Measurements from ENCODE around the gene ARID1A. TPM values are rescaled to one million over a fixed set of nuclear protein-coding genes. Genes with fewer than 3 reads are reported as not detected.

ARID1A gene
- total and polyA plus RNA-seq, 2 of the 4 experiments (the other 2 are of a cell fraction), result 14.0 to 40.7 TPM

DNA sequence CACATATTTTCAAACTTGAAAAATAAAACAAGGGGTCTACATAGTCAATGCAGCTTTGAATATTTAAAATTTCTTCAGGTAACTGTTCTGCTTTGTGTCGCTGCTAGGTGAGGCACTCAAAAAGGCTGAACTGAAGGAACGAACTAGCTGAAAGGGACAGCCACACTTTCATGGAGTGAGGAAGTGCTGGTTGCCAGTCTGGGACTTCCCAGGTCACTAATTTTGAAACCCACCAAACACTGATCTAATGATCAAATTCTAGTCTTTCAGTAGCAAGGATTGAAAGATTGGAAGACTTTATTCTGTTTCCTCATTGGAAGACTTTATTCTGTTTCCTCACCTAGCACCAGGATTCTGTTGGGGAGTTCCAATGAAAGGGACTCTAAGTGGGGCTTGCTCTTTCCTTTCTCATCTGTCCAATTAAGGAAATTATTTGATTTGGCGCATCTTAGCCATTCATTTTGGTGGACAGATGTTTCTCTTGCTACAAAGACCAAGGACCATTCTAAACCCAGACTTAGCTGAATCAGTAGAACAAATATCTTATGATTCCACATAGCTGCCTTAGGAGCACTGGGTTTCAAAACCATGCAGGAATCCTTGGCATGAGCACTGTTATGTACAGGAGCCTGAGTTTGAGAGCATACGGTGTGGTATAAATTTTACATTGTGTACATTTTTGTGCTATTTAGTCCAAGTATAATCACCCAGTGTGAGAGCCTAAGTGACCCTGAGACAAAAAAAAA is 10.9 kb upstream of the ARID1A start (continued):
- TF ChIP-seq CHD1 (IDR thresholded peaks at IDR 0.05; ENCODE audit: low read depth, low read length), result no peak

DNA sequence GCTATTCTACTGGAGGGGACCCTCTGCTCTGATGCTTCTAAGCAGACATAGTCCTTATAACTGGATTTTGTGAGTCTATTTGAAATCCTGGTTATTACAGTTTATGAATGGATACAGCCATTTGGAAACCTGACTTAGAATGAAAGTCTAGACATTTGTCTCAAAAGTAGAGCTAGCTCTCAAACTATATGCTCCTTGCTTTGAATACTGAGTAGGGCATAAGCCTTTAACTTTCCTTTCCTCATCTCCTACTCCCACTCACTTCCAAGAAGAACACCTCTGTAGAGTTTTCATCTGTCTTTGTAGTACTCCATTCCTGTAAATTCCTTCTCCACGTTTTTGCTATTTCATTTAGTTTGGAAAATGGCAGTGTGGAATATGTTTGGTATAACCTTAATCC is 9.0 kb upstream of the ARID1A start:
- no peak overlapping the region for H3K14ac ChIP-seq (replicated peaks; ENCODE audit: low read depth, low read length)
- H4K91ac ChIP-seq (ENCODE audit: insufficient read depth, low read depth, low read length), result no peak overlapping the region
- H3K9me1 ChIP-seq (ENCODE audit: insufficient read depth, low read length), result no peaks in the 10 kb centered on the region
- no peak overlapping the region for H2BK15ac ChIP-seq (ENCODE audit: low read depth, low read length)
- peaks cover 7% of the 10 kb centered on the region for H3K4me1 ChIP-seq (ENCODE audit: control insufficient read depth, insufficient read depth, low read length)
- TF ChIP-seq NFE2L2 (IDR thresholded peaks at IDR 0.05; ENCODE audit: low read depth, low read length), result no peak
- TF ChIP-seq, protein P1, sequence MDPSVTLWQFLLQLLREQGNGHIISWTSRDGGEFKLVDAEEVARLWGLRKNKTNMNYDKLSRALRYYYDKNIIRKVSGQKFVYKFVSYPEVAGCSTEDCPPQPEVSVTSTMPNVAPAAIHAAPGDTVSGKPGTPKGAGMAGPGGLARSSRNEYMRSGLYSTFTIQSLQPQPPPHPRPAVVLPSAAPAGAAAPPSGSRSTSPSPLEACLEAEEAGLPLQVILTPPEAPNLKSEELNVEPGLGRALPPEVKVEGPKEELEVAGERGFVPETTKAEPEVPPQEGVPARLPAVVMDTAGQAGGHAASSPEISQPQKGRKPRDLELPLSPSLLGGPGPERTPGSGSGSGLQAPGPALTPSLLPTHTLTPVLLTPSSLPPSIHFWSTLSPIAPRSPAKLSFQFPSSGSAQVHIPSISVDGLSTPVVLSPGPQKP (IDR thresholded peaks at IDR 0.05; ENCODE audit: borderline replicate concordance, low read depth, low read length), result no peak
- TF ChIP-seq RFX5 (IDR thresholded peaks at IDR 0.05; ENCODE audit: low read depth, low read length), result no peak
- POLR2A ChIA-PET (ENCODE audit: unreplicated experiment), result no interaction called here
- no peak overlapping the region for H3K18ac ChIP-seq (ENCODE audit: low read depth, low read length)
- intact Hi-C loops (cut with micrococcal nuclease), result no loop called here
- no peak overlapping the region for H2AK5ac ChIP-seq (ENCODE audit: low read depth, low read length)
- dilution Hi-C loops (cut with HindIII; ENCODE audit: low sequenced_read_pairs, unreplicated experiment), result no loop called here
- no peaks in the 10 kb centered on the region for H4K20me1 ChIP-seq (ENCODE audit: insufficient read depth, low read length)
- H3K4ac ChIP-seq (ENCODE audit: low read depth, low read length), result no peak overlapping the region
- no peak overlapping the region for H3K4me2 ChIP-seq (ENCODE audit: low read depth, low read length)
- no peak overlapping the region for H3K4me3 ChIP-seq (ENCODE audit: insufficient read depth, low read depth, low read length)
- ATAC-seq (ENCODE audit: low read depth) (no peak), DNase-seq (no peak)
- no peak overlapping the region for H4K8ac ChIP-seq (ENCODE audit: low read depth in 2 of 2, low read length in 2 of 2)
- H3K9ac ChIP-seq (ENCODE audit: low read depth, low read length), result no peak overlapping the region
- no peaks in the 10 kb centered on the region for H3K9me3 ChIP-seq (ENCODE audit: control insufficient read depth, insufficient read depth, low read length)
- H3K27ac ChIP-seq (ENCODE audit: insufficient read depth, low read length), result no peak overlapping the region
- no peak overlapping the region for H3K23ac ChIP-seq (ENCODE audit: low read depth, low read length)
- in situ Hi-C loops (cut with MboI; ENCODE audit: low sequenced_read_pairs), result no loop called here
- no peak overlapping the region for H4K5ac ChIP-seq (ENCODE audit: low read depth, low read length)
- no CpG with 5 or more reads among the region's 1 CpG for WGBS, 2 experiments (ENCODE audit: extremely low coverage in 2 of 2, insufficient read length in 1 of 2)
- no TSS peak for BruUV-seq (replicated peaks)
- H2BK20ac ChIP-seq (ENCODE audit: low read depth, low read length), result no peak overlapping the region
- H3K27me3 ChIP-seq (ENCODE audit: control insufficient read depth, insufficient read depth, low read length), result no peaks in the 10 kb centered on the region
- no peaks in the 10 kb centered on the region for H3K36me3 ChIP-seq (ENCODE audit: control insufficient read depth, insufficient read depth, low read length)
- no peak overlapping the region for H2AFZ ChIP-seq (replicated peaks; ENCODE audit: low read length, poor library complexity)
- H3K56ac ChIP-seq (ENCODE audit: extremely low read depth, insufficient read depth, low read length), result no peak overlapping the region
- H2BK5ac ChIP-seq (ENCODE audit: low read depth, low read length, poor library complexity, severe bottlenecking), result no peak overlapping the region
- no peak overlapping the region for H2BK120ac ChIP-seq (ENCODE audit: low read depth, low read length)
- no peaks in the 10 kb centered on the region for H3K79me1 ChIP-seq (ENCODE audit: low read depth in 1 of 2, low read length in 2 of 2)
- CTCF ChIA-PET, result interaction anchor here (1.0 kb wide), 1 partner anchor 9 kb away, joined by 4 read pairs; no protein-coding TSS in a partner anchor
- no peak overlapping the region for H2AK9ac ChIP-seq (replicated peaks; ENCODE audit: low read depth, low read length, poor library complexity)
